ENCODE results near the gene FAM76B.

FAM76B gene

DNA sequence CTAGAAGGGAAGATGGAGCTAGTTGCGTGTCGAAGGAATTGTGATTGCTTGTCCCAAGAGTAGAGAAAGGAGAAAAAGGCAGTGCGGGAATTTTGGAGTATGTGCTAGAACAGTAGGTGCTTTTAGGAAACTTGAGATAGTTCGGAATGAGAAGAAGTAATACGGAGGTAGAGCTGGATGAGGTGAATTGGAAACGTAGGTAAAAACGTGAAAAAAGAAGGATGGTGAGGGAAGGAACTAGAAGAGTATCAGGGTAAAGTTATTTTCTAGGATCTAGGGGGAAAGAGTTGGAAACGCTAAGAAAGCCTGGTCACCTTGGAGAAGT lies 2.1 kb upstream of the FAM76B start:
- DNase-seq: no peak

DNA sequence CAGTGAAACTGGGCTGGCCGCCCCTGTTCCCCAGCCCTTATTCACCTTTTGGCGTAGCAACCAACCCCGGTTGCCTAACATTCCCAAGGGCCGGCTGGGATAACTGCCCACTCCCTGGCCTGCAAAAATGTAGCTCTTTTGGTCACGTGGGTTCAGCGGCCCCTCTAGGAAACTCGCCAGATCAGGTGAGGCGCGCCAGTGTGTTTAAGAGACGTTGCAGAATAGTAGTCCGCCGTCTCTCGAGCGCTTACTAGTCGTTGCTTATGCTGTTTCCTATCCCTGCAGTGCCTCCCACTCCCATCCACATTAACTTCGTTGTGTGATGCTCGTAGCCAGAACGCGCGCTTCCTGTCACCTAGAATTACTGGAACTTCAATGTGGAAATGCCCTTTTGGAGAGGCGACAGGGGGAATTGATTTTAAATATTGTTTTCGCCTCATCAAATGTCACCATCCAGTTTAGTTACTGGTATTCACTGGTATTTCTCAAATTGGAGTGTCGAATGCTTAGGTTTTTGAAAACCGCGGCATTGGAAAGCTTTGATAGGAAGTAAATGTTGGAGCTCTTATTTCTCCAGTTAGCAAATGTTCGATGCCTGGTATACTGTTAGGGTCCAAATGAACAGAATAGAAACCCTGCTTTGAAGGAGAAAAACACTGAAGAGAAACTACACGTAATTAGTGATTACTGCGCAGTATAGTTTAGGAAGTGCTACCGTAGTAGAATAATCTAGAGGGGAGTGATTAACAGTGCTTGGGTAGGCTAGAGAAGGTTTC lies 1.5 kb upstream of the FAM76B start:
- no peak for DNase-seq

DNA sequence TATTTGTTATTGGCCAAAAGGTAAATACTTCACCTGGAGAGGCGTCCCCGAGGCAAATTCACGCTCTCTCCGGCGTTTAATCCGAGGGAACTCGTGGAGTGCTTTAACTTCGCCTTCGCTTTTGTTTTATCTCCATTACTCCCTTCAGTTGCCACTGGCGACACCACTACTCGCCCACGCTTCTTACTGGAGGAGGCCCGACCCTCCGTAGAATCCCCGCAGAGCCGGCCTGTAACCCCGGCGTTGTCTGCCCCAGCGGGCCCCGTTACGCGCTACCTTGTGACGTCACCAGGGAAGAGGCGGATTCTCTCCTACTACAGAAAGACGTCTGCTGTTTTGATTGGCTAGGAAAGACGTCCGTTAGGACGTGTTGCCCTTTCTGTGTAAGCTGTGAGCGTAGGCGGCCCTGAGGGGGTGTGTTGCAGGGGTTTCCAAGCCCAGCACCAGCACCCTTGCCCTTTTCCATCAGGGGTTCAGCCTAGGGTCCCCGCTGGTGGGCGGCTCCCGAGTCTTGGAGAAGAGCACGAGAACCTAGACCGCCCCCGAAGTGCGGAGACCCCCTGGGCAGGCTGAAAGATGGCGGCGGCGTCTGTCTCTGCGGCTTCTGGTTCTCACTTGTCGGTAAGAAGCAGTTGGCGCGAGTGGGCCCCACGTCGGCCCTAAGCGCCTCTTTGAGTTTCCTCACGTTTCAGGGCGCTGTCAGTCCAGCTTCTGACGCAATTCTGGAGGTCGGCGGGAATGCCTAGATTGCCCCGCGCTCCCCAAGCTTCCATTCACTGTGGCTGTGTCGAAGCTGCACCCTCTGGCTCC lies 746 bp upstream of the FAM76B start, which contains the start of gene CEP57:
CEP57 (plus strand) TSS at position 376 of the 810 bp plus-strand sequence; CDS start at position 577, 201 bp downstream.
- DNase-seq: peak; percentile 87 to 95

DNA sequence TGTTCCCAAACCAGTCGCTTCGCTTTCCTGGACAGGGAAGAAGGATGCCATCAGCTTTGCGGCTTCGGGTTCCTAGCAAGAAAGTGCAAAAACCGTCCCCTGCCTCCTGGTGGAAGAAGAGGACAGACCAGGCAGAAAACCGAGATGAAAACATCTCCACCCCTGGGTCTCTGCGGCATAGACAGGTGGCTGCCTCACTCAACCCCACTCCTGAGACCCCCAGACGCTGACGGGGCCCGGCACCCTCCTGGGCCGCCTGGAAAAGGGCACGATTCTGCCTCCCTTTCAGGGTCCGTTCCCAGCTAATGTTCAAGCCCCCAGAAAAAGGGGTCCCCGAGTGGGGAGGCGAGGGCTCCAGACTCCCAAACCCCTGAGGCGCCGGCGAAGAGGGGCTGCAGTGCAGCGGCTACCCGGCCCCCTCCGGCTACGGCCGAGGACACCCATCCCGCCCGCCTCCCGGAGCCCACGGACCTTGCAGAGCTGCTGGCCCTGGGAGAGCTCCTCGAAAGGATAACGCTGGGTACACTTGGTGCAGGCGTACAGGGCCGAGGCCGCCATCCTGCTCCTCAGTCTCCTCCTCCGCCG lies 569 bp downstream of the FAM76B start:
- DNase-seq: peak in 1 of 2 donors; percentile 65

DNA sequence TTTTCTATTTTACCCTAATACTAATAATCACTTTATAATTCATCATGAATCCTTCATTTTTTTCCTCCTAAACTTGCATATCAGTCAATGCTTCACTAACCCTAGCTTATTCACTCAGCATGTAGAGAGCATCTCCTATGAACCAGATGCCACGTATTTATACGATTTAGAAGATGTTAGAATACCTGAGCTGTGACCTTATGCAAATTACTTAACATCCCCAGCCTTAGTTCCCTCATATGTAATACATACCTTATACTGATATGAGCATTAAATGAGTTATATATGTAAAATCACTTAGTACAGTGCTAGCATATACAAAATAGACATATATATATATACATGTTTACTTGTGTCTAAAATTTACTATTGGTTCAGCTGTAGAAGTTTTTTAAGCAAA lies 9.0 kb downstream of the FAM76B start:
- DNase-seq: no peak

DNA sequence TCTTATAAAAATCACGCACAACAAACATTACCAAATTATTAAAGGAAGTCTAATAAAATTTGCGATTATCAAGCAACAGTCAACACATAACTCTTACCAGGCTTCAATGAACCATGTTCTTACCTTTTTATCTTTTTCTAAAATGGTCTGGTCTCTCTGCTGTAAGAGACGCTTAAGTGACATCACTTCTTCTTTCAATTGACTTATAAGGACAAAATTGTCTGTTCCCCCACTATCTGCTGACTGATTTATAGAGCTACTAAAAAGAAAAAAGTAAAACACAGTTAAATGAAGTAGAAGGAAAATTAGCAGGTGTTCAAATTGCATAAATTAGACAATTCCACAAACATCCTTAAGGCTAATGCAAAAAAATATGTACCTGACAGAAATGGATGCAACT lies 10.9 kb downstream of the FAM76B start:
- DNase-seq: no peak

DNA sequence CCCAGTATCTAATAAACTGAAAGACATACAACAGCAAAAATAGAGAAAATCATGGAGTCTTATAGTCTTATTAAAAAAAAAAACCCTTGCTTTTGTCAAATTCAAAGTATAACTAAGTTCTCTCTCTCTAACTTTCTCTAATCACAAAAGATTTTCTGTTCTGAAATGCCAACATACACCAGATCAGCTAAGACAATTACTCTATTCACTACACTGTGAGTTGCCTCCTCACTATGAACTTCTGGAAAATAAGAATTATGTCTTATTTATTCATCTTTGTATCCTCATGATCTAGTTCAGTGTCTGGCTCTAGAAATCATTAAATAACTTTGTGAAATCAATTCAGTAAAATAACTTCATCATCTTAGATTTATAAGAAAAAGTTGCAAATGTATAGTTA lies 12.7 kb downstream of the FAM76B start:
- no peak for DNase-seq

DNA sequence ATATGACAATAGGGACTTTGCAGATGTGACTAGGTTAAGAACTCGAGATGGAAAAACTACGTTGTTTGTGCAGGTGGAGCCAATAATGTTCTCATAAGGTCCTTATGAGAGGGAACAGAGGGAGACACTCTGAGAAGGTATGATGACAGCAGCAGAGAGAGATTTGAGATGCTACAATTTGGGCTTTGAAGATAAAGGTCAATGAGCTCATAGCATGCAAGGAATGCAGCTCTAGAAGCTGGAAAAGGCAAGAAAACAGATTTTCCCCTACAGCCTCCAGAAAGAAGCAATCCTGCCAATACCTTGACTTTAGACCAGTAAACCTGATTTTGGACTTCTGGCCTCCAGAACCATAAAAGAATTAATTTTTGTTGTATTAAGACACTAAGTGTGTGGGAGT lies 21.1 kb downstream of the FAM76B start:
- DNase-seq: no peak

DNA sequence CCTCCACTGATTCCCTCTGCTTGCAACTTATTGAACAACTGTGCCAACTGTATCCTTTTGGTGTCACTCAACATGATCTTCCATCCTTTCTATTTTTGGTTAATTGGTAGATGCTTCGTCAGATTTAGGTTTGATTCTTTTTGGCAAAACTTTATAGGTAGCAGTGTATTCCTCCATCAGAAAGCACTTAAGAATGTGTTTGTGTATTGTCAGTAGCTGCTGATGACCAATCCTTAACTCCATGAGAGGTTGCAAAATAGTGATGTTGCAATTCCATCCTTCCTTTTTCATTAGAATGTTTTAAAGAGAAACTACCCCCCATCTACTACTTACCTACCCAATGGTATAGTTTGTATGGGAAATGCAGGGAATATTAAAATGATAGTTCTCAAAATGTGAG lies 22.1 kb downstream of the FAM76B start:
- no peak for DNase-seq

DNA sequence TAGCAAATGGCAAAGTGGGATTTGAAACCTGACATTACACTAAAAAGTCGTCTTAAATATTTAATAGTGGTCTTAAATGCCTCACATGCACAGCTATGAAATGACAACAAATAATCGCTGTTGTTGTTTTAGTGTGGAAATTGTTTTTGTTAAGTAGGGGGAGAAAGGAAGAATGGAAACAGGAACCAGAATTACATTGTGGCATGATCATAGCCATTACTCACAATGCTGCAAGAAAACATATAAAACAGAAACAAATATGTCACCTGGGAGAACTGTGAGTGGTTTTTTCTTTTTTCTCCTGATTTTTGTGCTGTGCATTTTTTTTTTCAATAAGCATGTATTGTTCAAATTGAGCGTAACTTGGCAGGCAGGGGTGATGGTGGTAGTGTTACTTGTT lies 22.9 kb downstream of the FAM76B start:
- no peak for DNase-seq

DNA sequence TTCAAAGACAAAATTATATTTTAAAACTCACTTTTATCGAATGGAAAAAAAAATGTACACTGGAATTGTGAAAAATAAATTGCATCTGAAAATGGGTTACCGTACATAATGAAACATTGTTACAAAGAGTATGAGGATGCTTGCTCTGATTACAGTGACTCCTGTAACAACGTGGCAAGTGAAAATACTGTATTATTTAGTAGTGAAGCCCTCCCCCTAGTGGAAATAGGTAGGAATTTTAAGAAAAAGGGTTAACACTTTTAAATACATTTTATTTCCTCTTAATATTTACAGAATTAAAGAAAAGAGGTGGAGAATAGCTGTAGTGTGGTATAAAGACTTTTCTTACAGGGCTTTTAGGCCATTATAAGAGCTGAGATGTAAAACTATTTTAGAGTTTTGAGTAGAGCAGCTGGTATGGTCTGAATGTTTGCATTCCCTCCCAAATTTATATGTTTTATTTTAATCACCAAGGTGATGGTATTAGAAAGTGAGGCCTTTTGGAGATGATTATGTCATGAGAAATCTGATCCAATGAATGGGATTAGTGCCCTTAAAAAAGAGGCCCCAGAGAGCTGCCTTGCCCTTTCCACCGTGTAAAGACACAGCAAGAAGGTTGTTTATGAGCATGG lies 25.2 kb downstream of the FAM76B start:
- DNase-seq: peak in 1 of 2 donors; percentile 75

DNA sequence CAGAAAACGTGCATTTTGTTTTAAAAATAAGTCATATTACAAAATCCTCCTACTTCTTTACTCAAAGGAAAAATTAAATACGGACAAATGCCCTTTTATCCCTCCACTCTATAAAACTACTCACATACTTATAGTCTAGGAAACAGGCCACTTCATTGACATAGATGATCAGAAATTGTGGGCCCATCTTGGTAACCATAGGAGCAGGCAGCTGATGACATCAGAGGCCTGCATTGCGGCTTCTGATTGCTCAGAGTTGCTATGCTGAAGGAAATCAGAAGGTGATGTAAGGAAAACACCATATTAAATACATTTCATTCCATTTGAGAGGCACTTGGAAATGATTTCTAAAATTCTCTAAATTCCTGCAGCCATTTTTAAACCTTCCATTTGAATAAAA lies 27.0 kb downstream of the FAM76B start:
- no peak for DNase-seq

DNA sequence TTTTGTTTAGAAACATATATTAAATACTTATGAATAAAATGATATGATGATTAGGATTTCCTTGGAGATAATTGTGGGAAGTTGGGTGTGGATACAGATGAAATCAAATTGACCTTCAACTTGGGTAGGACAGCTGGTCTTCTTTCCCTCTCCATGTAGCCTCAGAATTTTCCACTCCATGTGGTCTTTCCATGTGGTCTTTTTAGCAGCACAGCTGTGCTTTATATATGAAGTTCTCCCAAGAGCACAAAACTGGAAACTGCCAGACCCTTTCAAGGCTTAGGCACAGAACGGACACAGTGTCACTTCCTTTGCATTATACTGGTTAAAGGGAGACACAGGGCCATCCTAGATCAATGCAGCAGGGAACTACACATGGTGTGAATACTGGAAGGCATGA lies 28.6 kb downstream of the FAM76B start:
- no peak for DNase-seq

DNA sequence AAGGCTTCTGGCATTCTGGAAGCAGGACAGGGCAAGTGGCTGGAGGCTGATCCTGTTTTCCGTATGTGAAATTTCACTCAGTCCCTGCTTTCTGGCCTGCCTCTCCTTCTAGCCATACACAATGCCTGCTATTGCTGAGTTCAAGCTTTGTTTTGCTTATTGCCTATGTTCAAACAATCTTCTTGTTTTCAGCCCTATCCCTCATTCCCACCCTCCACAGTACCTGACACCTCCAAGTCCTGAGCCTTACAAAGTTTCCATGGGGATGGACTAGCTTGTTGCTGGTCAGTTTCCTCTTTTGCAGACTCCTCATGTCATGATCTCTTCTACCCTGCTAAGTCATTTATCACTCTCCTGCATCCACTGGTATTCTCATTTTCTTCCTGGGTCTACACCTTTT lies 38.1 kb downstream of the FAM76B start:
- no peak for DNase-seq

DNA sequence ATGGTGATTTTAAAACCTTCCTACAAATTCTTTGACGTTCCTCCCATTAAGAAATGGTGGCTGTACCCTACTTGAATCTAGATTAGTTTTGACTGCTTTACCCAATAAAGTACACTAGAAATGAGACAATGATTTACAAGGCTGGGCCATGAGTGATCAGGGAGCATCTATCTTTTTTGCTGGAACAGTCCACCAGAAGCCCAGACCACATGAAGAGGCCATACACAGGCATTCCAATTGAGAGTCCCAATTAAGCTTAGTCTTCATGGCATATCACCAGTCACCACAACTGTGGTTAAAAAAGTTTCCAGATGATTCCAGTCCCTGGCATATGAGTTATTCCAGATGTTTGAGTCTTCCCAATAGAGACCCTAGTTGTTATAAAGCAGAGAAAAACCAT lies 39.5 kb downstream of the FAM76B start:
- DNase-seq: no peak

DNA sequence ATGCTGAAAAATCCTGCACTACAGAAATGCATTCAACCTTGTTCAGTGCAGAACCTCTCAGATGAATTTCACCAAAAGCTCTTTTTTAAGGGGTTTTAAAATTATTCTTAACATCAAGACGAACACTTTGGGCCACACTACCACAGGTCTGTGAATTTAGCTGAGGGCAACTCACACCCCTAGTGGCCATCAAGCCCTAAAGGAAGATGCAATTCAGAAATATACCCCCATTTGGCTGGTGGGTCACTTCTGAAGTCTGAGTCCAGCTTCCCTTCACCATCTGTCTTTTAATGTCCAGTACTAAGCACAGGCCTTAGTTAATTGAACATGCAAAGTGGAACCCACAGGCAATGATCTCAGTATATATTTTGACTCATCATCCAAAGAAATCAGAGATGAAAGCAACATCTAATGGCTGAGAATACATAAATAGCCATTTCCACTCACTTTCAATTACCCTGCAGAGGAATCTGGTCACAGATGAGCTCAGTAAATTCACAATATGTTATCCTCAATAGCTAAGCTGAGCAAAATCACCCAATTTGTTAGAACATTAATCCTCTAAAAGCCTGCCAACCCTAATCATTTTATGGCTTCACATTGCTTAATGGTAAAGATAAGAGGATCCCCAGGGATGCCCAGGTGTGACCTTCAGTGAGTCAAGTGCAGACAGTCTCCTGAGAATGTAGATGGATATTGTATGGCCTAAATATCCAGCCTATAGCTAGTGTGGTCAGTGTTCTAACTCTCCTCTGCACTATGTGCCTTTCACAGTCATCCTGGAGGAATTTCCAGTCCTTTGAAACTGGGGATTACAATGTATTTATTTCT lies 50.3 kb downstream of the FAM76B start:
- DNase-seq: no peak

DNA sequence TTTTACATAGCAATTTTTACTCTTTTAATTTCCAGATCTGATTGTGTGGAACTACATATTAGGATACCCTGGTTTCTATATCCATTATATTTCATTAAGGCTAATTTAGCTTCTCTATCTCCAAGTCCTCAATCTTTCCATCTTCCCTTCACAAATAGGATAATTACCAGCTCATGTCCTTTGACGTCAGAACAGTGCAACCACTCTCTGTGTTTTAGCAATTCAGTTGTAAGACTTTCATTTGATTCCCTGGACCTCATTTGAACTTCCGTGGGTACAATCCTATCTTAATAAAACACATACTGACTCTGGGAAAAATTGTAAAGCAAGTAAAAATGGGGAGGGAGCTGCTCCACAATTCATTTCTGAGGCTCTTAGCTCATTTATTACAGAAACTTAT lies 52.8 kb downstream of the FAM76B start:
- DNase-seq: no peak

DNA sequence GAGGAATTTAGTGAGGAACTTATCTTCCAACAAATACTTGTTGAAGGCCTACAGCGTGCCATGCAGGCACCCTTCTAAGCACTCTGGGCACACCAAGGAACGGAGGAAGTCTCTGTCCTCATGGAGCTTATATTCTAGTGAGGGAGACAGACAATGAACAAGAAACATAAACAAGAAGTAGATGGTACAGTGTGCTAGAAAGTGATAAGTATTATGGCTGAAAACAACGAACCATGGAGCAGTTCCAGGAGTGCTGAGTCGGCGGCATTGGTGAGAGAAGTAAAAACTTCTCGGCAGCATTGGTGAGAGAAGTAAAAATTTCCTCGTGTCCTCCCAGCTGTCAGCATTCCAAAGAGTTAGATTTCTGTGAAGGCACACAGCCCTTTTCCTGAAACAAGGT lies 53.2 kb downstream of the FAM76B start:
- DNase-seq: no peak

DNA sequence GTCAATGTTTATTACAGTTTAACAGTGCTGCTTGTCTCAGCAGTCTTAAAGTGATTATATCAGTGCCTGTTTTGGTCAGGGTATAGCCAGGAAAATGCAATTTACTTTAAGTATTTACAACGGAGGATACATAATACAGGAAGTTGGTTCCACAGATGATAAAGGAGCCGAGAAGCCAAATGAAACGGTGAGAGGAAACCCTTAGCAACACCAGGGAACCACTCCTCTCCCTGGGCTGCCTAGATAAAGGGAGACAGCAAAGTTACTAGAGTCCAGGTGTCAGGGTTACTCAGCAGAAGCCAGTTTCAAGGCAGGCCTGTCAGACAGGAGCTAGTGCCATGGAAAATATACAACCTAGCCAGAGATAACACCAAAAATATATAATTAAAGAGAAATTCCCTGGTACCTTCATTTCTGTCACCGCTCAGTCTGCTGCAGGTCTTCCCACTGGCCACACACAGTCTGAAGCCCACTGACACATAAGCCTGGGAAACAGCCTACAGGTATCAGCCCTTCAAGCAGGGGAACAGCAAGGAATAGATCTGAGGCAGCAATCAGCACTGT lies 55.5 kb downstream of the FAM76B start:
- peak in 1 of 2 donors; percentile 81 for DNase-seq

DNA sequence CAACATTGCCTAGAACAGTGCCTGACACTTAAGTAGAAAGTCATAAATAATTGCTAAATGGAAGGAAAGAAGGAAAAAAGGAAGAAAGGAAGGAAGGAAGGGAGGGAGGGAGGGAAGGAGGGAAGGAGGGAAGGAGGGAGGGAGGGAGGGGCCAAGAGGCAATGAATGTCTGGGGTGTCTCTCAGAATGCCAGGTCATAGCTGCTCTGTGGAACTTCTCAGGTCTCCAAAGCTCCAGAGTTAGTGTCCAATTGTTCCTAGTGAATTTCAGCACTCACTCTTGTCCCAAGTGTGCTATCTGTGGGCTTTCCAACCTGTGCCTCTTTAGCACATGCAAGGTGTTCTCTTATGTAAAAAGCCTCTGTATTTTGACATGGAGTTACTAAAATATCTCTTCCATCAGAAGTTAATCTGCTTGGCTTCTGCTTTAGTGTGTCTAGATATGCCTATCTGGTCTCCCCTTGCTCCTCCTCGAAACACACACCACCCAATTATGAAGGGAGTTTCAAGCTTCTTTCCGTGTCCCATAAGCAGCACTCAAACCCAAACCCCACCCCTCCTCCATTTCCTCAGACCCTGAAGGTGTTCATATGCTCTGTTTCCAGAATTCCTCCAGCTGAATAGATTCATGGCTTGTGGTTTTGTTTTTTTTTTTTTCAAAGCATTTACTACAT lies 56.5 kb downstream of the FAM76B start:
- DNase-seq: no peak

DNA sequence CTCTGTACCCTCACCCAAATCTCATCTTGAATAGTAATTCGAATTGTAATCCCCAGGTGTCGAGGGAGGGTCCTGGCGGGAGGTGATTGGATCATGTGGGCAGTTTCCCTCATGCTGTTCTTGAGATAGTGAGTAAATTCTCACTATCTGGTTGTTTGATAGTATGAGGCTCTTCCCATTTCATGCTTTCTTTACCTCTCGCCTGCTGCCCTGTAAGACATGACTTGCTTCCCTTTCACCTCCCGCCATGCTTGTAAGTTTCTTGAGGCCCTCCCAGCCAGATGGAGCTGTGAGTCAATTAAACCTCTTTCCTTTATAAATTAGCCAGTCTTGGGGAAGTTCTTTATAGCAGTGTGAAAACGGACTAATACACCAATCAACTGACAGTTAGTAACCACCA lies 60.1 kb downstream of the FAM76B start:
- DNase-seq: no peak

DNA sequence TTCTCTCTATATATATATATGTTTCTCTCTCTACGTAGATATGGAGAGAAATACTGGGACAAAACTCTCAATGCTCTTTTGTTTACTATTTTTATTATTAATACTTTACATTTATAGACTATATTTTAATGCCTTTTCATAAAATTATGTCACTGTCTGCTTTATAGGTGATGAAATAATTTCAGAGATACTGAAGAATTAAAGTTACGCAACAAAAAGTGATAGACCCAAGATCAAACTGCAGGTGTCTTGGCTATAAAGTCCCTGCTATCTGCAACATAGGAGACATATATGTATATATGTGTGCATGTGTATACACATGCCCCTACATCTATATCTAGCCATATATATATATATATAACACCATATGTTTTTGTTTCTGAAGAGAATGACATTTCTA lies 60.8 kb downstream of the FAM76B start:
- DNase-seq: no peak
